WTC11 (cell line): ENCODE data around the gene CAMTA1. TPM values are rescaled to one million over a fixed set of nuclear protein-coding genes. Genes with fewer than 3 reads are reported as not detected.

Source experiments
- ATAC-seq: fragments of 200-7000 bp; cut with Tn5 transposase; 2 replicates; pipeline ENCODE4 v1.10.0; 2021; ENCODE audit warnings: mild to moderate bottlenecking, moderate library complexity
- CTCF ChIA-PET: fragments of 300-600 bp; sonication (Branson Sonifier 250); formaldehyde crosslinking; loops from one replicate; lab custom pipeline; 2021; ENCODE audit warnings: antibody characterized with exemption; lab: Charles Lee
- POLR2A ChIA-PET: fragments of 350-600 bp; sonication (Branson Sonifier 250); formaldehyde crosslinking; loops from one replicate; lab custom pipeline; 2021; ENCODE audit warnings: antibody characterized with exemption; lab: Charles Lee
- DNase-seq: peaks from one replicate; pipeline ENCODE4 v3.0.0; 2021; ENCODE audit warnings: low spot score
- H3K27ac Mint-ChIP-seq: 2 replicates; pipeline ENCODE4 v1.8.0; 2021; ENCODE audit warnings: mixed read lengths
- H3K27me3 Mint-ChIP-seq: 2 replicates; pipeline ENCODE4 v1.8.0; 2021; ENCODE audit warnings: low read depth, mild to moderate bottlenecking, moderate library complexity, mixed read lengths
- H3K36me3 Mint-ChIP-seq: 2 replicates; pipeline ENCODE4 v1.8.0; 2021; ENCODE audit warnings: mixed read lengths
- H3K4me1 Mint-ChIP-seq: 2 replicates; pipeline ENCODE4 v1.8.0; 2022; ENCODE audit warnings: mixed read lengths
- H3K4me3 Mint-ChIP-seq: 2 replicates; pipeline ENCODE4 v1.8.0; 2021; ENCODE audit warnings: mild to moderate bottlenecking, moderate library complexity, mixed read lengths
- H3K9me3 Mint-ChIP-seq: 2 replicates; pipeline ENCODE4 v1.8.0; 2021; ENCODE audit warnings: mixed read lengths
- CBFB ChIP-seq: sonication (generic); formaldehyde crosslinking; IDR thresholded peaks from 2 replicates; pipeline ENCODE4 v1.8.1; 2022; ENCODE audit warnings: mild to moderate bottlenecking, low read depth, missing genetic modification reagents
- CREM ChIP-seq: sonication (generic); formaldehyde crosslinking; IDR thresholded peaks from 2 replicates; pipeline ENCODE4 v1.8.1; 2022; ENCODE audit warnings: mild to moderate bottlenecking, missing genetic modification reagents, moderate library complexity
- ESRRA ChIP-seq: sonication (generic); formaldehyde crosslinking; IDR thresholded peaks from 2 replicates; pipeline ENCODE4 v1.8.1; 2022; ENCODE audit warnings: mild to moderate bottlenecking, missing genetic modification reagents, borderline replicate concordance
- ETV6 ChIP-seq: sonication (generic); formaldehyde crosslinking; IDR thresholded peaks from 2 replicates; pipeline ENCODE4 v1.8.1; 2022; ENCODE audit warnings: mild to moderate bottlenecking, missing genetic modification reagents
- GRHL2 ChIP-seq: fragments of 250-450 bp; sonication (Bioruptor Pico); IDR thresholded peaks from 2 replicates; pipeline ENCODE4 v1.8.0; 2022; ENCODE audit warnings: mild to moderate bottlenecking, moderate library complexity; ENCODE audit not compliant: insufficient replicate concordance, severe bottlenecking
- NFE2L1 ChIP-seq: sonication (generic); formaldehyde crosslinking; IDR thresholded peaks from 2 replicates; pipeline ENCODE4 v1.8.1; 2023; ENCODE audit warnings: missing genetic modification reagents
- PRDM15 ChIP-seq: sonication (generic); formaldehyde crosslinking; IDR thresholded peaks from 2 replicates; pipeline ENCODE4 v1.8.0; 2022; ENCODE audit warnings: missing genetic modification reagents
- ZNF138 ChIP-seq: sonication (generic); formaldehyde crosslinking; conservative IDR thresholded peaks from 2 replicates; pipeline ENCODE4 v1.8.1; 2022; ENCODE audit warnings: mild to moderate bottlenecking, moderate library complexity, missing genetic modification reagents
- ZNF281 ChIP-seq: sonication (generic); formaldehyde crosslinking; IDR thresholded peaks from 2 replicates; pipeline ENCODE4 v1.8.0; 2023; ENCODE audit warnings: mild to moderate bottlenecking, missing genetic modification reagents
- ZNF671 ChIP-seq: fragments of 250-450 bp; sonication (Bioruptor Pico); IDR thresholded peaks from 2 replicates; pipeline ENCODE4 v1.8.0; 2021; ENCODE audit warnings: mild to moderate bottlenecking
- total RNA-seq: library from RNA; stranded (reverse); gene quantifications from 3 replicates; pipeline ENCODE4 v1.2.3, GENCODE V29; 2021
- TF ChIP-seq, protein P1 (sequence below): fragments of 250-450 bp; sonication (Bioruptor Pico); IDR thresholded peaks from 2 replicates; pipeline ENCODE4 v1.9.0; 2021; ENCODE audit warnings: mild to moderate bottlenecking, borderline replicate concordance
- TF ChIP-seq, protein P2 (sequence below): fragments of 250-450 bp; sonication (Bioruptor Pico); IDR thresholded peaks from 2 replicates; pipeline ENCODE4 v2.1.2; 2022; ENCODE audit warnings: mild to moderate bottlenecking, moderate library complexity
- TF ChIP-seq, protein P3 (sequence below): sonication (generic); formaldehyde crosslinking; IDR thresholded peaks from 2 replicates; pipeline ENCODE4 v1.8.0; 2022; ENCODE audit warnings: mild to moderate bottlenecking, missing genetic modification reagents

The CAMTA1 gene
- total RNA-seq, 1 experiment from 2014 or later, result 86.4 TPM

DNA sequence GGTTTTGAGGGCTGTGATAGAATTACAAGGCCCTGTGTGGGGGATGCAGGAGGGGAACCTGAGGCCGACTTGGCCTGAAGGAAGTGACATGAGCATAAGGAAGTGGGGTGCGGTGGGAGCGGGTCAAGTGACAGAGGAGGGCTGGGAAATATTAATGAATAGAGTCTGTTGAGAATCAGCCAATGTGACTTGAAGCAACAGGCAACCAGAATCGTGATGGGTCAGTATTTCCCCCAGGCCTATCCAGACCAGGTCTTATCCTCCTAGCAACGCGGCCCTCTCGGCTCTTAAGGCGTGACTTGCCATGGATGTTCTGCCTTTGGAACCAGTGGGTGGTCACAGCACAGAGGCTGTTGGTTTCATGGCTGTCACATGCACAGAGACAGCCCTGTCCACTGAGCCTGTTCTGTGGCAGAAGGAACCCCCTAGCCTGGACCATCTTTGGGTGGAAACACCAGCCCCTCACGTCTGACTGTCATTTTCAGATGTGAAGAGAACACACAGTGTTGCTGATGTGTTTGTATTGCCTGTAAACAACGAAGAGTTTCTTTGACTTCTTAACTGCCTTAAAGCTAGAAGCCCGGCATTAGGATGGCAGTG lies 468.8 kb downstream of the CAMTA1 start:
- CTCF ChIA-PET, result no interaction called here
- Mint-ChIP-seq H3K36me3 (no peaks in the 10 kb centered on the region), H3K27me3 (no peaks in the 10 kb centered on the region), H3K27ac (no peak overlapping the region), H3K4me3 (no peak overlapping the region), H3K9me3 (no peaks in the 10 kb centered on the region), H3K4me1 (peaks cover 23% of the 10 kb centered on the region)
- ATAC-seq, result no peak
- TF ChIP-seq ETV6 (CRISPR knock-in tag) (no peak), ZNF671 (no peak), GRHL2 (CRISPR knock-in tag) (no peak)
- TF ChIP-seq, protein P1, sequence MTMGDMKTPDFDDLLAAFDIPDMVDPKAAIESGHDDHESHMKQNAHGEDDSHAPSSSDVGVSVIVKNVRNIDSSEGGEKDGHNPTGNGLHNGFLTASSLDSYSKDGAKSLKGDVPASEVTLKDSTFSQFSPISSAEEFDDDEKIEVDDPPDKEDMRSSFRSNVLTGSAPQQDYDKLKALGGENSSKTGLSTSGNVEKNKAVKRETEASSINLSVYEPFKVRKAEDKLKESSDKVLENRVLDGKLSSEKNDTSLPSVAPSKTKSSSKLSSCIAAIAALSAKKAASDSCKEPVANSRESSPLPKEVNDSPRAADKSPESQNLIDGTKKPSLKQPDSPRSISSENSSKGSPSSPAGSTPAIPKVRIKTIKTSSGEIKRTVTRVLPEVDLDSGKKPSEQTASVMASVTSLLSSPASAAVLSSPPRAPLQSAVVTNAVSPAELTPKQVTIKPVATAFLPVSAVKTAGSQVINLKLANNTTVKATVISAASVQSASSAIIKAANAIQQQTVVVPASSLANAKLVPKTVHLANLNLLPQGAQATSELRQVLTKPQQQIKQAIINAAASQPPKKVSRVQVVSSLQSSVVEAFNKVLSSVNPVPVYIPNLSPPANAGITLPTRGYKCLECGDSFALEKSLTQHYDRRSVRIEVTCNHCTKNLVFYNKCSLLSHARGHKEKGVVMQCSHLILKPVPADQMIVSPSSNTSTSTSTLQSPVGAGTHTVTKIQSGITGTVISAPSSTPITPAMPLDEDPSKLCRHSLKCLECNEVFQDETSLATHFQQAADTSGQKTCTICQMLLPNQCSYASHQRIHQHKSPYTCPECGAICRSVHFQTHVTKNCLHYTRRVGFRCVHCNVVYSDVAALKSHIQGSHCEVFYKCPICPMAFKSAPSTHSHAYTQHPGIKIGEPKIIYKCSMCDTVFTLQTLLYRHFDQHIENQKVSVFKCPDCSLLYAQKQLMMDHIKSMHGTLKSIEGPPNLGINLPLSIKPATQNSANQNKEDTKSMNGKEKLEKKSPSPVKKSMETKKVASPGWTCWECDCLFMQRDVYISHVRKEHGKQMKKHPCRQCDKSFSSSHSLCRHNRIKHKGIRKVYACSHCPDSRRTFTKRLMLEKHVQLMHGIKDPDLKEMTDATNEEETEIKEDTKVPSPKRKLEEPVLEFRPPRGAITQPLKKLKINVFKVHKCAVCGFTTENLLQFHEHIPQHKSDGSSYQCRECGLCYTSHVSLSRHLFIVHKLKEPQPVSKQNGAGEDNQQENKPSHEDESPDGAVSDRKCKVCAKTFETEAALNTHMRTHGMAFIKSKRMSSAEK (CRISPR knock-in tag), result no peak
- POLR2A ChIA-PET, result no interaction called here
- no peak for DNase-seq

GRCh38 chr1:7255303-7256058 lies 470.2 kb downstream of the CAMTA1 start:
- H3K36me3 Mint-ChIP-seq, result no peaks in the 10 kb centered on the region
- POLR2A ChIA-PET, result no interaction called here
- DNase-seq, result no peak
- H3K4me1 Mint-ChIP-seq, result peaks cover 23% of the 10 kb centered on the region
- H3K9me3 Mint-ChIP-seq, result no peaks in the 10 kb centered on the region
- H3K27me3 Mint-ChIP-seq, result no peaks in the 10 kb centered on the region
- TF ChIP-seq ZNF138 (CRISPR knock-in tag) (no peak), ETV6 (CRISPR knock-in tag) (no peak), ESRRA (CRISPR knock-in tag) (no peak), CREM (CRISPR knock-in tag) (no peak), PRDM15 (CRISPR knock-in tag) (no peak), NFE2L1 (CRISPR knock-in tag) (no peak), CBFB (no peak), ZNF281 (no peak)
- TF ChIP-seq, protein P2, sequence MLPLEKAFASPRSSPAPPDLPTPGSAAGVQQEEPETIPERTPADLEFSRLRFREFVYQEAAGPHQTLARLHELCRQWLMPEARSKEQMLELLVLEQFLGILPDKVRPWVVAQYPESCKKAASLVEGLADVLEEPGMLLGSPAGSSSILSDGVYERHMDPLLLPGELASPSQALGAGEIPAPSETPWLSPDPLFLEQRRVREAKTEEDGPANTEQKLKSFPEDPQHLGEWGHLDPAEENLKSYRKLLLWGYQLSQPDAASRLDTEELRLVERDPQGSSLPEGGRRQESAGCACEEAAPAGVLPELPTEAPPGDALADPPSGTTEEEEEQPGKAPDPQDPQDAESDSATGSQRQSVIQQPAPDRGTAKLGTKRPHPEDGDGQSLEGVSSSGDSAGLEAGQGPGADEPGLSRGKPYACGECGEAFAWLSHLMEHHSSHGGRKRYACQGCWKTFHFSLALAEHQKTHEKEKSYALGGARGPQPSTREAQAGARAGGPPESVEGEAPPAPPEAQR, result no peak
- TF ChIP-seq, protein P3, sequence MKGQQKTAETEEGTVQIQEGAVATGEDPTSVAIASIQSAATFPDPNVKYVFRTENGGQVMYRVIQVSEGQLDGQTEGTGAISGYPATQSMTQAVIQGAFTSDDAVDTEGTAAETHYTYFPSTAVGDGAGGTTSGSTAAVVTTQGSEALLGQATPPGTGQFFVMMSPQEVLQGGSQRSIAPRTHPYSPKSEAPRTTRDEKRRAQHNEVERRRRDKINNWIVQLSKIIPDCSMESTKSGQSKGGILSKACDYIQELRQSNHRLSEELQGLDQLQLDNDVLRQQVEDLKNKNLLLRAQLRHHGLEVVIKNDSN (CRISPR knock-in tag), result no peak
- no peak overlapping the region for H3K4me3 Mint-ChIP-seq
- CTCF ChIA-PET, result no interaction called here
- no peak for ATAC-seq
- H3K27ac Mint-ChIP-seq, result no peak overlapping the region
